ENCODE data around the gene SLC24A1.

Gene SLC24A1

DNA sequence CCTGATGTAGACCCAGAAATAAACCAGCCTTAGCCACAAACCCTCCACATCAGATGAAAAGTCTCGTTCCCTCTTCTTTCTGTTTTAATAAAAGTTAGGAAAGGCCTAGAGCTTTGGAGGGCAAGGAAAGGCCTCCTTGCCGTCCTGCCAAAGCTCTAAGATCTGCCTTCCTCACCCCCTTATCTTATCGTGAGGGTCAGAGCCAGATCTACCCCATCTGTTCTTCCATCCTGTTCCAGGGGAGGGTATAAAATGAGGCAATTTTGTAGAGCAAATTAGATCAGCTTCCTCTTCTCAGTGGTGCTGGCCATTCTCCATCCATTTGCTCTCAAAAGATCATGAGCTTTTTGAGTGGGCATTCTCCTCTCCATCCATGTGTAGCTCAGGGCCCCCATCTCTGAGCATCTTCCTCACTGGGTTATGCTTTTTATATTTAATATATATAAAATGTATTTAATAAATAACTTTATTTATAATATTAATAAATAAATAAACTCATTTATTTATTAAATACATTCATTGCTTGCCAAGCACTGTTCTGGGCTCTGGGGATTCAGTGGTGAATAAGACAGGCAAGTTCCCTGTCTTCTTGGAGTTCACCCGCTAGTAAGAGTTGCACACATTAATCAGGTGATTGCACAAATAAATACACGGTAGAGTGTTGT is 2.0 kb upstream of the SLC24A1 start:
- no peak overlapping the region for H3K18ac ChIP-seq (ENCODE audit: low read length)
- no peak overlapping the region for H4K8ac ChIP-seq (ENCODE audit: low read depth, low read length)
- no peak overlapping the region for H4K5ac ChIP-seq (ENCODE audit: low read length)
- H3K9ac ChIP-seq (ENCODE audit: low read length), result no peak overlapping the region
- H3K79me2 ChIP-seq (ENCODE audit: control insufficient read depth, insufficient read depth, low read length), result no peaks in the 10 kb centered on the region
- no peaks in the 10 kb centered on the region for H3K79me1 ChIP-seq (ENCODE audit: low read length)
- H3K56ac ChIP-seq (ENCODE audit: low read length), result no peak overlapping the region
- no CpG with 5 or more reads among the region's 5 CpGs for WGBS (ENCODE audit: extremely low coverage, insufficient coverage, low lambda C conversion rate)
- H2BK5ac ChIP-seq (ENCODE audit: low read length), result no peak overlapping the region
- no peak overlapping the region for H3K4me2 ChIP-seq (ENCODE audit: low read length)
- H3K23ac ChIP-seq (ENCODE audit: low read length), result no peak overlapping the region
- H3K27ac ChIP-seq (ENCODE audit: low read depth, low read length), result no peak overlapping the region
- H2BK120ac ChIP-seq (ENCODE audit: low read depth, low read length), result no peak overlapping the region
- H3K36me3 ChIP-seq (ENCODE audit: control insufficient read depth, insufficient read depth, low read length), result no peaks in the 10 kb centered on the region
- peak; percentile 47 for DNase-seq
- H2AK5ac ChIP-seq (ENCODE audit: low read length), result no peak overlapping the region
- H2BK15ac ChIP-seq (replicated peaks; ENCODE audit: low read depth), result no peak overlapping the region
- H3K4ac ChIP-seq (ENCODE audit: low read depth, low read length), result no peak overlapping the region
- H3K4me3 ChIP-seq (ENCODE audit: low read length), result no peak overlapping the region
- H3K4me1 ChIP-seq (ENCODE audit: control insufficient read depth, low read depth, low read length), result no peaks in the 10 kb centered on the region
- H3K27me3 ChIP-seq (ENCODE audit: insufficient read depth, low read length, poor library complexity), result no peaks in the 10 kb centered on the region

DNA sequence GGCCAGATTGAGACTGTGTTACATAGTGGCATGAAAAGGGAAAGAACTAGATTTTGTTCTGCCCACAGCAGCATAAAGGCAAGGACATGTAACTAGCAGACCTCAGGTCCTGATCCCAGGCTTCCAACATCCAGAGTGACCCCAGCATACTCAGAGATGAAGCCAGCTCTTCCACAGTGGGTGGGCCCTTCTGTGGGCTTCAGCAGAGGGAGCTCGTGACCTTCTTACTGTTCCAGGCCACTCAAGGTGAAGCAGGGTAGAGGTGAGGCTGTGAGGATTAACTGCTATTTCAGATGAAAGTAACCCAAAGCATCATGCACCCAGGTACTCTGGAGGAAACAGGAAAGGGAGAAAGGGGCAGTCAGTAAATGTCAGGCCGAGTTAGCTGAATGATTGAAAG is 905 bp upstream of the SLC24A1 start:
- H3K27ac ChIP-seq (ENCODE audit: low read depth, low read length), result no peak overlapping the region
- no peak overlapping the region for H3K18ac ChIP-seq (ENCODE audit: low read length)
- no peak overlapping the region for H3K9ac ChIP-seq (ENCODE audit: low read length)
- no peak overlapping the region for H4K5ac ChIP-seq (ENCODE audit: low read length)
- no peak overlapping the region for H3K56ac ChIP-seq (ENCODE audit: low read length)
- H4K8ac ChIP-seq (ENCODE audit: low read depth, low read length), result no peak overlapping the region
- WGBS (ENCODE audit: extremely low coverage, insufficient coverage, low lambda C conversion rate), result no CpG with 5 or more reads among the region's 2 CpGs
- H3K4me3 ChIP-seq (ENCODE audit: low read length), result no peak overlapping the region
- no peaks in the 10 kb centered on the region for H3K79me2 ChIP-seq (ENCODE audit: control insufficient read depth, insufficient read depth, low read length)
- no peak overlapping the region for H3K4ac ChIP-seq (ENCODE audit: low read depth, low read length)
- no peaks in the 10 kb centered on the region for H3K4me1 ChIP-seq (ENCODE audit: control insufficient read depth, low read depth, low read length)
- no peak overlapping the region for H2AK5ac ChIP-seq (ENCODE audit: low read length)
- H3K79me1 ChIP-seq (ENCODE audit: low read length), result no peaks in the 10 kb centered on the region
- no peak overlapping the region for H2BK5ac ChIP-seq (ENCODE audit: low read length)
- H3K23ac ChIP-seq (ENCODE audit: low read length), result no peak overlapping the region
- no peak for DNase-seq
- H3K4me2 ChIP-seq (ENCODE audit: low read length), result no peak overlapping the region
- no peaks in the 10 kb centered on the region for H3K27me3 ChIP-seq (ENCODE audit: insufficient read depth, low read length, poor library complexity)
- no peak overlapping the region for H2BK120ac ChIP-seq (ENCODE audit: low read depth, low read length)
- no peaks in the 10 kb centered on the region for H3K36me3 ChIP-seq (ENCODE audit: control insufficient read depth, insufficient read depth, low read length)
- H2BK15ac ChIP-seq (replicated peaks; ENCODE audit: low read depth), result no peak overlapping the region

DNA sequence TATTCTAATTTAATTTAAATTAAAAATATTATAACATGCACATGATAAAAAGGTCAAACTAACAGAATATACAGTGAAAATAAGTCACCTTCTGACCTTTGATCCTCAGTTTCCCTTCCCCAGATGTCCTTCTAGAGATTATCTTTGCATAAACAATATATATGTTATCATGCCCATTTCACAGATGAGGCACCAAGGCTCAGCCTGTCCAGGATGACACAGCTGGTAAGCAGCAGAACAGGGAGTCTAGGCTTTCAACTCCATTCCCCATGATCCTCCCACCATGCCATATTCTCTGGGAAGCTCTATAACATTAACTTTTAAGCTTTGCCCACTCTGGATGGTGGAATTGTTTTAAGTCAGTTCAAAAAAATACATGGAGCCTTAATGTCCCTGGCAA is 1.4 kb downstream of the SLC24A1 start:
- no peak overlapping the region for H3K23ac ChIP-seq (ENCODE audit: low read length)
- no peak overlapping the region for H3K56ac ChIP-seq (ENCODE audit: low read length)
- H3K18ac ChIP-seq (ENCODE audit: low read length), result no peak overlapping the region

DNA sequence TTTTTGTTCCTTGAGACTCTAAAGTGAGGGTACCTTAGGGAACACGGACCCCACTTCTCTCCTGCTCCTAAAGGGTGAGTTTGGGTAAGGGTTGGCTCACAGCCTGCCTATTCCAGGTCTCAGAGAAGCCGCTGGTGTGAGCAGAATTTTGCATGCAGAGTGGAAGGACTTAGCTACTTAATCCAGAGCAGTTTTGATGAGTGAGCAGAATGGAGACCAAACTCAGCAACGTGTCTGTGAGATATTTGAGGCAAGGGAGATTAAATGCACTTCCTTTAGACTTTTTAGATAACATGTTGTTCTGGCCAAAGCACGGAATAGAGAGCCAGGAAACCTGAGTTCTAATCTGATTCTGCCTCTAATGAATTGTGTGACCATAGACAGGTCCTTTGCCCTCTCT is 5.1 kb downstream of the SLC24A1 start:
- no peaks in the 10 kb centered on the region for H3K79me1 ChIP-seq (ENCODE audit: low read length)
- H4K5ac ChIP-seq (ENCODE audit: low read length), result no peak overlapping the region
- no peaks in the 10 kb centered on the region for H3K4me1 ChIP-seq (ENCODE audit: control insufficient read depth, low read depth, low read length)
- DNase-seq, result no peak
- no peak overlapping the region for H2AK5ac ChIP-seq (ENCODE audit: low read length)
- no peak overlapping the region for H3K18ac ChIP-seq (ENCODE audit: low read length)
- no peak overlapping the region for H3K27ac ChIP-seq (ENCODE audit: low read depth, low read length)
- no peak overlapping the region for H4K8ac ChIP-seq (ENCODE audit: low read depth, low read length)
- H3K4me2 ChIP-seq (ENCODE audit: low read length), result no peak overlapping the region
- no peak overlapping the region for H3K23ac ChIP-seq (ENCODE audit: low read length)
- H3K36me3 ChIP-seq (ENCODE audit: control insufficient read depth, insufficient read depth, low read length), result no peaks in the 10 kb centered on the region
- no peaks in the 10 kb centered on the region for H3K27me3 ChIP-seq (ENCODE audit: insufficient read depth, low read length, poor library complexity)
- H3K9ac ChIP-seq (ENCODE audit: low read length), result no peak overlapping the region
- no peak overlapping the region for H3K4ac ChIP-seq (ENCODE audit: low read depth, low read length)
- no peaks in the 10 kb centered on the region for H3K79me2 ChIP-seq (ENCODE audit: control insufficient read depth, insufficient read depth, low read length)
- H2BK15ac ChIP-seq (replicated peaks; ENCODE audit: low read depth), result no peak overlapping the region
- no peak overlapping the region for H2BK5ac ChIP-seq (ENCODE audit: low read length)
- WGBS (ENCODE audit: extremely low coverage, insufficient coverage, low lambda C conversion rate), result no CpG with 5 or more reads among the region's 4 CpGs
- H2BK120ac ChIP-seq (ENCODE audit: low read depth, low read length), result no peak overlapping the region
- H3K56ac ChIP-seq (ENCODE audit: low read length), result no peak overlapping the region
- H3K4me3 ChIP-seq (ENCODE audit: low read length), result no peak overlapping the region

More for the DNA sequence above, 1.4 kb downstream of the SLC24A1 start:
- DNase-seq, result no peak
- H2BK120ac ChIP-seq (ENCODE audit: low read depth, low read length), result no peak overlapping the region
- H3K27me3 ChIP-seq (ENCODE audit: insufficient read depth, low read length, poor library complexity), result no peaks in the 10 kb centered on the region
- H3K4me2 ChIP-seq (ENCODE audit: low read length), result no peak overlapping the region
- H3K36me3 ChIP-seq (ENCODE audit: control insufficient read depth, insufficient read depth, low read length), result no peaks in the 10 kb centered on the region
- no peak overlapping the region for H3K27ac ChIP-seq (ENCODE audit: low read depth, low read length)
- no peak overlapping the region for H2BK5ac ChIP-seq (ENCODE audit: low read length)
- H2BK15ac ChIP-seq (replicated peaks; ENCODE audit: low read depth), result no peak overlapping the region
- H3K79me1 ChIP-seq (ENCODE audit: low read length), result no peaks in the 10 kb centered on the region
- no peaks in the 10 kb centered on the region for H3K4me1 ChIP-seq (ENCODE audit: control insufficient read depth, low read depth, low read length)
- H3K4me3 ChIP-seq (ENCODE audit: low read length), result no peak overlapping the region
- no peak overlapping the region for H2AK5ac ChIP-seq (ENCODE audit: low read length)
- H3K79me2 ChIP-seq (ENCODE audit: control insufficient read depth, insufficient read depth, low read length), result no peaks in the 10 kb centered on the region
- H3K4ac ChIP-seq (ENCODE audit: low read depth, low read length), result no peak overlapping the region
- no peak overlapping the region for H4K8ac ChIP-seq (ENCODE audit: low read depth, low read length)
- no peak overlapping the region for H4K5ac ChIP-seq (ENCODE audit: low read length)
- no peak overlapping the region for H3K9ac ChIP-seq (ENCODE audit: low read length)

DNA sequence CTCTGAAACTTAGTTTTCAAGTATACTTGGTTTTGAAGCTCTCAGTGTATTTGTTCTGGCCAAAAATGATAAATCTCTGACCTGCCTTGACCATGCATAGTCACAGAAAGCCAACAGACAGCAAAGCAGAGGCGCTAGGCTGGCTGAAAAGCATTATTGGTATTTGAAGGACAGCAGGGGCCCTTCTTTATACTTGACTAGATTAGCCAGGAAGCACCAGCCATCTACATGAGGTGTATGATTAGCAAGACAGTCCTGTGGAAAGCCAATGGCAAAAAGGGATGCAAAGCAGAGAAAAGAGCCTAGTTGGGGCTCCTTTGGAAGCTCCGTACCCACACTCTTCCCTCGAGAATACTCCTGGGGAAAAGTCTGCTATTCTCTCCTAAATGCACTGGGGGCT is 7.8 kb downstream of the SLC24A1 start:
- H4K8ac ChIP-seq (ENCODE audit: low read depth, low read length), result no peak overlapping the region
- H3K79me2 ChIP-seq (ENCODE audit: control insufficient read depth, insufficient read depth, low read length), result no peaks in the 10 kb centered on the region
- no peak overlapping the region for H3K4me2 ChIP-seq (ENCODE audit: low read length)
- no CpG with 5 or more reads among the region's 3 CpGs for WGBS (ENCODE audit: extremely low coverage, insufficient coverage, low lambda C conversion rate)
- no peak overlapping the region for H3K4me3 ChIP-seq (ENCODE audit: low read length)
- H3K18ac ChIP-seq (ENCODE audit: low read length), result no peak overlapping the region
- H3K4me1 ChIP-seq (ENCODE audit: control insufficient read depth, low read depth, low read length), result no peaks in the 10 kb centered on the region
- H3K23ac ChIP-seq (ENCODE audit: low read length), result no peak overlapping the region
- no peak overlapping the region for H4K5ac ChIP-seq (ENCODE audit: low read length)
- H3K9ac ChIP-seq (ENCODE audit: low read length), result no peak overlapping the region
- H3K4ac ChIP-seq (ENCODE audit: low read depth, low read length), result no peak overlapping the region
- no peak overlapping the region for H2AK5ac ChIP-seq (ENCODE audit: low read length)
- no peaks in the 10 kb centered on the region for H3K79me1 ChIP-seq (ENCODE audit: low read length)
- no peaks in the 10 kb centered on the region for H3K36me3 ChIP-seq (ENCODE audit: control insufficient read depth, insufficient read depth, low read length)
- no peak overlapping the region for H3K56ac ChIP-seq (ENCODE audit: low read length)
- no peak overlapping the region for H3K27ac ChIP-seq (ENCODE audit: low read depth, low read length)
- DNase-seq, result no peak
- H2BK5ac ChIP-seq (ENCODE audit: low read length), result no peak overlapping the region
- no peaks in the 10 kb centered on the region for H3K27me3 ChIP-seq (ENCODE audit: insufficient read depth, low read length, poor library complexity)
- no peak overlapping the region for H2BK15ac ChIP-seq (replicated peaks; ENCODE audit: low read depth)
- no peak overlapping the region for H2BK120ac ChIP-seq (ENCODE audit: low read depth, low read length)

DNA sequence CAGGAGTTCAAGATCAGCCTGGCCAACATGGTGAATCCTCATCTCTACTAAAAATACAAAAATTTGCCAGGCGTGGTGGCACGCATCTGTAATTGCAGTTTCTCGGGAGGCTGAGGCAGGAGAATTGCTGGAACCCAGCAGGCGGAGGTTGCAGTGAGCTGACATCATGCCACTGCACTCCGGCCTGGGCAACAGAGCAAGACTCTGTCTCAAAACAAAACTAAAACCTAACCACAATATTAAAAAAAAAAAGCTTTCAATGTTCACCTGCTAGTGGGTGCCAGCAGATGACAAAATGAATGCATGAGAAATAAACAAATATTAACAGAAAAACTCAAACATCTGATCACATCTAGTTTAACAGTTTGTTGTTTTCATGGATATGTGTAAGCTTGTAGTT is 9.0 kb downstream of the SLC24A1 start:
- Histone ChIP-seq H2BK15ac (replicated peaks; ENCODE audit: low read depth) (no peak overlapping the region), H2BK5ac (ENCODE audit: low read length) (no peak overlapping the region), H2BK120ac (ENCODE audit: low read depth, low read length) (no peak overlapping the region), H4K5ac (ENCODE audit: low read length) (no peak overlapping the region), H3K36me3 (ENCODE audit: control insufficient read depth, insufficient read depth, low read length) (no peaks in the 10 kb centered on the region), H4K8ac (ENCODE audit: low read depth, low read length) (no peak overlapping the region), H3K27ac (ENCODE audit: low read depth, low read length) (no peak overlapping the region), H3K79me2 (ENCODE audit: control insufficient read depth, insufficient read depth, low read length) (no peaks in the 10 kb centered on the region), H3K4me2 (ENCODE audit: low read length) (no peak overlapping the region), H3K9ac (ENCODE audit: low read length) (no peak overlapping the region), H3K79me1 (ENCODE audit: low read length) (no peaks in the 10 kb centered on the region), H3K4me3 (ENCODE audit: low read length) (no peak overlapping the region), H3K18ac (ENCODE audit: low read length) (no peak overlapping the region), H3K4ac (ENCODE audit: low read depth, low read length) (no peak overlapping the region), H3K23ac (ENCODE audit: low read length) (no peak overlapping the region), H3K27me3 (ENCODE audit: insufficient read depth, low read length, poor library complexity) (no peaks in the 10 kb centered on the region), H2AK5ac (ENCODE audit: low read length) (no peak overlapping the region), H3K4me1 (ENCODE audit: control insufficient read depth, low read depth, low read length) (no peaks in the 10 kb centered on the region), H3K56ac (ENCODE audit: low read length) (no peak overlapping the region)
- no peak for DNase-seq
- WGBS (ENCODE audit: extremely low coverage, insufficient coverage, low lambda C conversion rate), result no CpG with 5 or more reads among the region's 5 CpGs
